Measurements from ENCODE around the gene ETV7.
"Not testable (repeated sequence)": the region's sequence is repeated elsewhere in the genome, so short reads cannot be mapped to it uniquely, and the experiment has no call there.

The ETV7 gene

DNA sequence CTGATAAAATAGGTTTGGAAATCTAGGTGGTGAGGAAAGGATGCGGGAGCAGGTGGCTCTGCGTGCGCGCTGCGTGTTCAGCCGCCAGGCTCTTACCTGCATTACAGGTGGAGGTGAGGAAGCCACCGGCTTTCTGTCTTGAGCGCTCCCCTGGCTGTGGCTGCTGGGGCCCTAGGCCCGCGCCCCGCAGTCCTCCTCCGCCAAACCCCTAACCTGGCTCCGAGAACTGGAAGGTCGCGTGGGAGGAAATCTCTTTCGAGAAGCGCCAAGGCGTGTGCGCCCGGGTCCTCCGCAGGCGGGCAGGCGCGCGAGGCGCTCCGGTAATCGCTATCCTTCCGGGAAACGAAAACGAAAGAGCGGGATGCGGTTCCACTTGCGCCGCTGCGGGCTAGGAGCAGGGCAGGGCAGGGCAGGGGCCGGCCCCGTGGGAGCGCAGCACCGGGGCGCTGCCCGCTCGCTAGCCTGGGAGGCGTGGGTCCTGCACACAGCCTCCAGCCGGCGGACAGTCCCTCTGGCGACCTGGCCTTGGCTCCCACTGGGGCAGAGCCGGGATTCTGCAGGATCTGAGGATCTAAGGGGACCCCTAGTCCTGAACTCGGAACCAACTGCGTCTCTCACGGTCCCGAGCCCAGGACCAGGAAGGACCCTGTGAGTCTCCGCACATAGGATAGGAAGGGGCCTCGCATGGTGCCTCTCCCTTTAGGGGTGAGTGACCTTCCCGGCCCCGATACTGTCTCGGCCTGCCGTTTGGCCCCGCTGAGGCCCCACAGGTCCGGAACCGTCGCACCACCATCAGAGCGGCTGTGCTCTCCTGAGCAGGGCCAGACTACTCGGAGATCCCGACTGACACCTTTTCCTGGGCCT lies at the start of gene ETV7:
ETV7 (minus strand) TSS at position 230 of the 864 bp plus-strand sequence; CDS start at position 102, 128 bp downstream.
- no peak for DNase-seq (ENCODE audit: low read depth)

DNA sequence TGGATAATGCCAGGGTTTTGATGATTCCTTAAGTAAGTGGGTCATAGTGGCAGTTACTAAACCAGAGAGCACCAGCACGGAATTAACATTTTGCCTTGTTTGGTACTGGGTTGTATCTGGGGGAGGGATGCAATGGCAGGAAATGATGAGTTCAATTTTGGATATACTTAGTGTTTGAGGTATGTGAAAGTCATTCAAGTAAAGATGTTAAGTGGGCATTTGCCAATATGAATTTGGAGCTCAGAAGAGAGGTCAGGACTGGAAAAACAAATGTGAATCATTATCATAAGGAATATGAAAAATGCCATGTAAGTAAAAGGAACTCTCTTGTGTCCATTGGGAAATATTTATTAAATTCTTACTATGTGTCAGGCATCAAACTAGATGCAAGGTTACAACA lies 49.0 kb upstream of the ETV7 start:
- DNase-seq (ENCODE audit: low read depth) = peak; percentile 90

DNA sequence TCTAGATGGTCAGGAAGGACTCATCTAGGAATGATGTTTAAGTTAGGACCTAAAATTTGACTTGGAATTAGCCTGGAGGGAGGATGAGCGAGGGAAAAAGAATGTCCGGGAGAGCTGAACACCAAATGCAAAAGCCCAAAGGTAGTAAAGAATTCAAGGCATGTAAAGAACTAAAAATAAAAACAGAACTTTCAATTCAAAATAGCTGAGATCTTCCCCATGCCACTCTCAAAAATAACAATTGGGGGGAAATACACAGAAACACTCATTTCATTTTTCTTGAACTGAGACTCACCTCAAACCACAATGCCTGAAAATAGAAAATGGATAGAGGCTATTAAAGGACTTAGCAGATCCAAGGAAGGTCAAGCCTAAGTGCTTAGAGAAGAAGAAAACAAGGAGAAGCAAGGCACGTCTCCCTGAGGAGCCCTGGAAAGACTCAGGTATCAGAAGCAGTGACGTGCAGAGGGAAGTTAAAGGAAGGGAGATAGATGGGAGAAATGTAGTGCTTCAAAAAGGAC lies 44.7 kb upstream of the ETV7 start:
- peak; percentile 79 for DNase-seq (ENCODE audit: low read depth)

GRCh38 chr6:36431197-36431596 lies 43.7 kb upstream of the ETV7 start:
- DNase-seq (ENCODE audit: low read depth) = no peak

GRCh38 chr6:36430351-36430750 lies 42.9 kb upstream of the ETV7 start:
- peak; percentile 31 for DNase-seq (ENCODE audit: low read depth)

GRCh38 chr6:36428911-36429310 lies 41.4 kb upstream of the ETV7 start:
- no peak for DNase-seq (ENCODE audit: low read depth)

DNA sequence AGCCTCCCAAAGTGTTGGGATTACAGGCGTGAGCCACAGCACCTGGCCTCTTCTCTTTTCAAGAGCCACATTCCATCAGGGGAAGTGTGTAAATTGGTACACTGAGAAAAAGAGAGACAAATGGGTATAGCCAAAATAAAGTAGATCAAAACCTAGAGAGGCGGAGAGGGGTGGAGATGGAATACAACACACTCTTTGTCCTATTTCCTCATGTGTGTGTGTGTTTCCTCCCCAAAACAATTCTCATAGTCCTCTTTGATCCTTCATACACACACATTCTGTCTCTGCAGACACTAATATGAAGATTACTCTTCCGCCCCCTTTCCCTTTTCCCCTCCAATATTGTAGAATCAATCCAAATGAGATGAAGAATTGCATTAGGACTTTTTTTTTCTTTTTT lies 39.2 kb upstream of the ETV7 start:
- no peak for DNase-seq (ENCODE audit: low read depth)

DNA sequence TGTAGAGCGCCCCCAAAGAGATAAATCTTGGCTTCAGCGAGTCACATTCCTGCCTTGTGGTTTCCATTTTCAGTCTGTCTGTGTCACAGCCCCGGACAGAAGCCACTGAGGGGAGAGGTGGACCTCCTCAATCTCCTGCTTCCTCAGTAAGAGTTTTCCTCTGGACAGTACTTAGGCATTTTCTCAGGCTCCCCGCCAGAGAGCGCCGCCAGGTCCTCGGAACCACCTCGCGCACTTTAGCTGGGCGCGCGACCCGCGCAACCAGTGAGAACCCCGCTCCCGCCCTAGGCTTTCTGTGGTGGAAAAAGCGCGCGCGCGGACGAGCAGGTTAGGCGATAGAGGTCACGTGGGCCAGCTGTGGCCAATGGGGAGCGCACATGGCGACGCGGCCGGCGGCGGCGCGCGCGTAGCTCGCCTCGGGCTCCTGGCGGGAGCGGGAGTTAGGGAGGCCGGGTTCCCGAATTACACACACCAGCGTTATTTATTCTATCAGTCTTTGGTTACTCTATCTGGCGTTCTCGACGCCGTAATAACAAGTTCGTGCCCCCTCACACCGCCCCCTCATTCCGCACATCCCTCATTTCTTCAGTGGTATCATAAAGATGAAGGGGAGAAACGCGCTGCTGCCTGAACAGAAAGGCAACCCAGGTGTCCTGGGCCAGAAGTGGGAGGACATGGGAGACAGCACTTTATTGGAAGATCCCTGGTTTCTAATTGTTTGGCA lies 35.8 kb upstream of the ETV7 start:
- peak; percentile 87 for DNase-seq (ENCODE audit: low read depth)

GRCh38 chr6:36422714-36423100 lies 35.2 kb upstream of the ETV7 start:
- no peak for DNase-seq (ENCODE audit: low read depth)

GRCh38 chr6:36419310-36419709 lies 31.8 kb upstream of the ETV7 start:
- DNase-seq (ENCODE audit: low read depth) = no peak

DNA sequence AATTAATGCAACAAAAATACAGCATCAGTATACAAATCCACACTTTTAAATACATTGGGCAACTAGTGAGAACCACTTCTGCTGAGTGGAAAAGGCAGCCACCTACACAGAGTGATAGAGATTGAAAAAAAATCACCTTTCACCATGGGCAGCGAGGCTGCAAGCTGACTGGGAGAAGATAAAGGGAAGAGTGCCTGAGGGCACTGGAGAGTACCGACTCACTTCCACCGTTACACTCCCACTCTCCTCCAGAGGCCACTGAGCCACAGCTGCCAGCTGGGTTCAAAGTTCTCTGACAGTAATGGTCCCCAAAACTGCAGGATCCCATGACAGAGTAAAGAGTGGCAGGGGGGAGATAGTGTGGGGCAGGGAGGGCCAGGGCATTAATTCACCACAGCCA lies 31.1 kb upstream of the ETV7 start:
- DNase-seq (ENCODE audit: low read depth) = no peak

- DNase-seq (ENCODE audit: low read depth) = peak; percentile 13
Observed at GRCh38 chr6:36414481-36414880, 27.0 kb upstream of the ETV7 start.

DNA sequence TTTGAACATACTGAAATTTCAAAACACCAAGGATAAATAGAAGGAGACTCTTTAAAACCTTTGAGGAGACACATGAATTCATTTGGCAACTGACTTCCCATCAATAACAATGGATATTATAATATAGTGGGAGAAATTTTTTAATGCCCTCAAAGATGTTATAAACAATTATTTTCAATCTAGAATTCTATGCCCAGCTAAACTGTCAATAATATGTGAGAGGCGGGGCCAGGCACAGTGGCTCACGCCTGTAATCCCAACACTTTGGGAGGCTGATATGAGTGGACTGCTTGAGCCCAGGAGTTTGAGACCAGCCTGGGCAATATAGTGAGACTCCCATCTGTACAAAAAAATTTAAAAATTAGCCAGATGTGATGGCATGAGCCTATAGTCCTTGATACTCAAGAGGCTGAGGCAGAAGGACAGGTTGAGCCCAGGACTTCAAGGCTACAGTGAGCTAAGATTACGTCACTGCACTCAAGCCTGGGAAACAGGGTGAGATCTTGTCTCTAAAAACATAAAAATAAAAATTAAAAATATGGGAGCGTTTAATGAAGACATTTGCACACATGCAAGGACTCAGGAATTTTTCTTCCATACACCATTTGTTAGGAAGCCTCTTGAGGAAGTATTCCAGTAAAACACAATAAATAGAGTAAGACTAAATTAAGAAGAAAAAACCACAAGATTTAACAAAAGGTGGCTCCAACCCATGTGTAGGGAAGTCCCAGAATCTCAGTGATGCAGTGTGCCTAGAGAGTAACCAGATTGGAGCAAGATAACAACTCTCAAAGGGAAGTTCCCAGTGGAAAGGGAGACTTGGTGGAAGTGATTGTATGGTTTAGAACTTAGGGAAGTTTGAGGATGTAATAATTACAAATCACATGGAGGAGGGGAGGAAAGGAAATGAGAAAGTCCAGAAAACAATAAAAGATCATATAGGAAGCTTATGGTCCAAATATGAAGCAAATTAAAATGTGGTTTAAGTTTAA lies 26.3 kb upstream of the ETV7 start:
- no peak for DNase-seq (ENCODE audit: low read depth)

DNA sequence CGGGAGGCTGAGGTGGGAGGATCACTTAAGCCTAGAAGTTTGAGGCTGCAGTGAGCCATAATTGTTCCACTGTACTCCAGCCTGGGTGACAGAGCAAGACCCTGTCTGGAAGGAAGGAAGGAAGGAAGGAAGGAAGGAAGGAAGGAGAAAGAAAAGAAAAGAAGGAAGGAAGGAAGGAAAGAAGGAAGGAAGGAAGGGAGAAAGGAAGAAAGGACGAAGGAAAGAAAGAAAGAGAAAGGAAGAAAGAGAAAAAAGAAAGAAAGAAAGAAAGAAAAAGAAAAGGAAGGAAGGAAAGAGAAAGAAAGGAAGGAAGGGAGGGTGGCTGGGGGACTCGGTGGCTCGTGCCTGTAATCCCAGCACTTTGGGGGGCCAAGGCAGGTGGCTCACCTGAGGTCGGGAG lies 22.2 kb upstream of the ETV7 start:
- DNase-seq (ENCODE audit: low read depth) = not testable (repeated sequence)

DNA sequence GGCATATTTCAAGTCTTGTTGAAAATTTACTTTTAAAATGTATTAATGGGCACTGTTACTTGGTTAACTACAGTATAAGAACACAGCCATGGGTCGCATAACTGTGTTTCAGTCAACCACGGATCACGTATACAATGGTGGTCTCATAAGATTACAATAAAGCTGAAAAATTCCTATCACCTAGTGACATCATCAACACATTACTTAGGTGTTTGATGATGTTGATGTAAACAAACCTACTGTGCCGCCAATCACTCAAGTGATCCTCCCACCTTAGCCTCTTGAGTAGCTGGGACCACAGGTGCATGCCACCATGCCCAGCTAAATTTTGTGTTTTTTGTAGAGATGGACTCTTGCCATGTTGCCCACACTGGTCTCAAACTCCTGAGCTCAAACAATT lies 16.7 kb upstream of the ETV7 start:
- DNase-seq (ENCODE audit: low read depth) = no peak

DNA sequence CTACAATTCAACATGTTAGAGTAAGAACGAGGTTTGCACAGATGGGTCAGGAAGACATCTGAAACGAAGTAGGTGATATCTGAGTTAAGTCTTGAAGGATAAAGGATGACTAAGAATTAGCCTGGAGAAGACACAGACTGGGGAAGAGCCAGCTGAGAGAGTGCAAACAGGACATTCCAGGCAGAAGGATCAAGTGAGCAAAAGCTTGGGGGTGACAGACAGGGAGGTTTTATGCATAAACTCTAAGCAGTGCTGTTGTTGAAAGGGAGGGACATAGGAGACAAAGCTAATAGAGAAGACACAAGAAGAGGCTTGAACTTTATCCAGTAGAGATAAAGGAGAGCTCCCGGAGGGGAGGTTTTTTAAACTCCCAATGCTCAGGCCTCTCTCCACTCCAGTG lies 15.0 kb upstream of the ETV7 start:
- no peak for DNase-seq (ENCODE audit: low read depth)

DNA sequence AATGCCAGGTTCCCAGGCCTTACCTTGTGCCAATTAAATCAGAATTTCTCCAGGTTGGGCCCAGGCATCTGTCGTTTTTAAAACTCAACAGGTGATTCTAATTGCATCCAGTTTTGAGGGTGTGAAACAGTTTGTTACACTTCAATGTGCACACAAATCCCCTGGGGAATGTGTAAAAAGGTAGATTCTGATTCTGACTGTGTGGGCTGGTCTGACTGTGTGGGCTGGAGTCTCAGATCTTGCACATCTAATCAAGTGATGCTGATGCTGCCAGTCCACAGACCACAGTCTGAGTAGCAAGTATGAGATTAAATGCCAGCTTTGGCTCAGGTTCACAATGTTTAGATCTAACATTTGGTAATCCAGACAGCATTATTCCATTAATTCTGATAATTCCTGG lies 12.5 kb upstream of the ETV7 start:
- no peak for DNase-seq (ENCODE audit: low read depth)

GRCh38 chr6:36392621-36393020 lies 5.2 kb upstream of the ETV7 start:
- DNase-seq (ENCODE audit: low read depth) = no peak

DNA sequence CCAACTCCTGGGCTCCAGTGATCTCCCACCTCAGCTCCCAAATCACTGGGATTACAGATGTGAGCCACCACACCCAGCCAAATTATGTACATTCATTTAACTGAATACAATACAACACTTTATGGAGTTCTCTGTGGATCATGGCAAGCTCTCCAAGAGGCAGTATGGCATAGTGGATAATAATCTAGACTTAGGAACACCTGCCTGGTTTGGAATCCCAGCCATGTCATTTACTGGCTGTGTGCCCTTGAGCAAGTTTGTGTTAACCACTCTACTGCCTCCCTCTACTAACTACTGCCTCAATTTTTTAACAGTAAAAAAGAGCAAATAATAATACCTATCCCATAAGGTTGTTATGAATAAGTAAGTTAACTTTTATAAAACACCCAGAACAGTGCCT lies 1.9 kb upstream of the ETV7 start:
- DNase-seq (ENCODE audit: low read depth) = no peak

DNA sequence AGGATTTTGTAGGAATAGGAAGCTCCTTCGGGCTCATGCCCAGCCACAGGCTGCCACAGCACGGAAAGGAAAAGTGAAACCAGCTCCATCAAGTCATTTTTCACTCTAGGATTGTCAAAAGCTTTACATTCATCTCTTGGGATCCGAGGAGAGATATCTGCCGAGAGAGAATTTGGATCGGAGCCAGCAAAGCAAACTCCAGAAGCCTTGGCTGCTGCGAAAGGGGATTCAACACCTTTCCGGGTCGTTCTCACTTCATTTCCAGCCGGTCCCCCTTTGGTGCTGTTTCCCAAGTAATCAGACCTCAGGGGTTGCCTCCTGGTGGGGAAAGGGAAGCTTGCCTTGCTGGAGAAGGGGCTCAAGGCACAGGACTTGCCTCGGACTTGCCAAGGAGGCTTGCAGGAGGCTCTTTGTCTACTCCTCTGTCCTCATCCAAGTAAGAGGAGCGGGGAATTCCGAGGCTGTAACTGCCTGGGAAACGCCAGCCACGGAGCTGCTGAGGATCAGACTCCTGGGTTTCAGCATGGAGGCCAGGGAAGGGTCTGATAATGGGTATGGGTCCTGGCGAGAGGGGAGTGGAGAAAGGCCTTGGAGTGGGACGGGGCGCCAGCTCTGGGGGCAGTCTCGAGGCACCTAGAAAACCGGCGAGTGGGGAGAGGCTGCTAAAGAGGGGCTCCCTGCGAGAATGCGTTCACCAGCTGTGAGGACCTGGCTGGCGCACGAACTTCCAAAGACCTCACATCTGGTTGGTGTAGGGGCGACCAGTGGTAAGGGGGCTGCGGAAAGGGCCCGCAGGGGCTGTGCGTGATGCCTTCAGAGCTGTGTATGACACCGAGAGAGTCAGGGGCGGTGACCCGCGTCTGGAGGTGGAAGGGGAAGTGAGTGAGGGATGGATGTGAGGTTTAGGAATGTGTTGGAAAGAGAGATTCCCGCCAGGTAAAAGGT lies 702 bp downstream of the ETV7 start:
- no peak for DNase-seq (ENCODE audit: low read depth)

- DNase-seq (ENCODE audit: low read depth) = no peak
Observed at GRCh38 chr6:36384095-36384494, 3.4 kb downstream of the ETV7 start.
